Measurements from ENCODE around the gene SULT2B1.

SULT2B1 gene

GRCh38 chr19:48636859-48637448 lies 85.0 kb downstream of the SULT2B1 start, which contains the start of gene DBP:
DBP (minus strand) TSS chr19:48637379; CDS start chr19:48636994, 385 bp downstream.
- no peak for DNase-seq

GRCh38 chr19:48637449-48637947 lies 85.5 kb downstream of the SULT2B1 start:
- peak; percentile 100 for DNase-seq

GRCh38 chr19:48637948-48638830 lies 86.2 kb downstream of the SULT2B1 start:
- DNase-seq: peak; percentile 96

GRCh38 chr19:48638831-48639381 lies 86.9 kb downstream of the SULT2B1 start:
- DNase-seq: peak; percentile 50

GRCh38 chr19:48639483-48640375 lies 87.8 kb downstream of the SULT2B1 start:
- no peak for DNase-seq

- DNase-seq: no peak
Observed at GRCh38 chr19:48641850-48642249, 89.9 kb downstream of the SULT2B1 start.

- DNase-seq: no peak
Observed at GRCh38 chr19:48642862-48643261, 90.9 kb downstream of the SULT2B1 start.

GRCh38 chr19:48644355-48644754 lies 92.4 kb downstream of the SULT2B1 start:
- no peak for DNase-seq

- DNase-seq: peak; percentile 94
Observed at GRCh38 chr19:48644839-48645619, 93.1 kb downstream of the SULT2B1 start.

GRCh38 chr19:48645620-48646000 lies 93.6 kb downstream of the SULT2B1 start:
- DNase-seq: peak; percentile 80

GRCh38 chr19:48646001-48646721 lies 94.2 kb downstream of the SULT2B1 start, which contains the start of gene CA11:
CA11 (minus strand) TSS chr19:48646187; CDS start chr19:48645632, 555 bp downstream.
- DNase-seq: peak; percentile 80

GRCh38 chr19:48646722-48647216 lies 94.8 kb downstream of the SULT2B1 start:
- peak; percentile 96 for DNase-seq

GRCh38 chr19:48648134-48648533 lies 96.2 kb downstream of the SULT2B1 start:
- DNase-seq: no peak

Data from NCI-H82 (cell line).